ENCODE data around the gene H2AZ2.
A peak's percentile ranks its signal among the peaks of the same experiment; 100 is the strongest.

The H2AZ2 gene

DNA sequence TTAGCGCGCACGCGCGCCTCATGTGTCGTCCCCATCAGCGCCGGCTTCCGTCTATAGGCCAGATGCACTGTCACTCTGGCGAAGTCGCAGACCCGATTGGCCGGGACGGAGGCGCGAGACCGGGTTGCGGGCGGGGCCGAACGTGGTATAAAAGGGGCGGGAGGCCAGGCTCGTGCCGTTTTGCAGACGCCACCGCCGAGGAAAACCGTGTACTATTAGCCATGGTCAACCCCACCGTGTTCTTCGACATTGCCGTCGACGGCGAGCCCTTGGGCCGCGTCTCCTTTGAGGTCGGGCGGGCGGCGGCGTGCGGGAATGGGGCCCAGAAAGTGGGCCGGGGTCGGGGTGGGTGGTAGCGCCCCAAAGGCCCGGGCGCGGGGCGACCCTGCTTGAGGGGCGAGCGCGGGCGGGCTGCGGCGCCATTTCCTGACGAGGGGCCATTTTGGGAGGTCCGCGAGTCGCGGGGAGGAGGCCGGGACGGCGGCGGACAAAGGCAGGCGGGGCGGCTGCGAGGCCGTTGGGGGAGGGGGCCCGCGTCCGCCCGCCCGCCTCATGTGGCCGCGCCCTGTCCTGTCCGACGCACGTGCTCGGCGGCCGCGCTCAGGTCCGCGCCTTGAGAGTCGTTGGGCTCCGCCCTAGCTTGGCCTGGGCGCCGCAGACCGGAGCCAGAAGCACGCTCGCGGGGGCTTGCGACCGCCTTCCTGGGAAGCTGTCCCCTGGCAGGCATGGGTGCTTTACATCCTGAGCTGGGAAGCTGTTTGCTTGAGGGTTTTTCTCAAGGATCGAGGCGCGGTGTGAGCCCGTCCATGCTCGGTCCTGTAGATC, 51.2 kb downstream of the H2AZ2 start, which contains the start of gene PPIA:
PPIA (plus strand) TSS at position 178 of the 825 bp plus-strand sequence; CDS start at position 222, 44 bp downstream.
- TF ChIP-seq, protein P1, sequence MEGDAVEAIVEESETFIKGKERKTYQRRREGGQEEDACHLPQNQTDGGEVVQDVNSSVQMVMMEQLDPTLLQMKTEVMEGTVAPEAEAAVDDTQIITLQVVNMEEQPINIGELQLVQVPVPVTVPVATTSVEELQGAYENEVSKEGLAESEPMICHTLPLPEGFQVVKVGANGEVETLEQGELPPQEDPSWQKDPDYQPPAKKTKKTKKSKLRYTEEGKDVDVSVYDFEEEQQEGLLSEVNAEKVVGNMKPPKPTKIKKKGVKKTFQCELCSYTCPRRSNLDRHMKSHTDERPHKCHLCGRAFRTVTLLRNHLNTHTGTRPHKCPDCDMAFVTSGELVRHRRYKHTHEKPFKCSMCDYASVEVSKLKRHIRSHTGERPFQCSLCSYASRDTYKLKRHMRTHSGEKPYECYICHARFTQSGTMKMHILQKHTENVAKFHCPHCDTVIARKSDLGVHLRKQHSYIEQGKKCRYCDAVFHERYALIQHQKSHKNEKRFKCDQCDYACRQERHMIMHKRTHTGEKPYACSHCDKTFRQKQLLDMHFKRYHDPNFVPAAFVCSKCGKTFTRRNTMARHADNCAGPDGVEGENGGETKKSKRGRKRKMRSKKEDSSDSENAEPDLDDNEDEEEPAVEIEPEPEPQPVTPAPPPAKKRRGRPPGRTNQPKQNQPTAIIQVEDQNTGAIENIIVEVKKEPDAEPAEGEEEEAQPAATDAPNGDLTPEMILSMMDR (IDR thresholded peaks at IDR 0.05; ENCODE audit: low read depth, low read length) = no peak
- peak within 1 kb of the TSS; percentile 95 for H3K4me3 ChIP-seq (ENCODE audit: low read depth, low read length)

DNA sequence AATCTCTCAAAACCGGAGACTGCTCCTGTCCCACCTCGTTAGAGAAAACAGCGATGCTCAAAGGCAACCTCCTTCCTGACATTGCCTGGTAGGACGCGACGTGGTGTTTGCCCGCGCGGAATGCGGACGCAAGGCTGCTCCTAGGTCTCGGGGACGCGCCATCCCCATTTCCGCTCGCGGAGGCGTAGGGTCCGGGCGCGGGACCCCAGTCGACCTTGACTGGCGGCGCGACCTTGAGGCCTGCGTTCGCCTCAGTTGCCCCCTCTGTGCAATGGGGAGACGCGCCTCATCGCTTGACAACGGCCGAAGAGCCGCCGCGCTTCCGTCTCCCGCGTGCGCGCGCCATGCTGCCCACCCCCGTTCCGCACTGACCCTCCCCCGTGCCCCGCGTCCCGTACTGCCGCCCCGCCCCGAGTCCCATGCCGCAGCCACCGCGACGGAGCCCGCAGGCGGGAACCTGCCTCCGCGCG, 51.8 kb downstream of the H2AZ2 start:
- H3K4me3 ChIP-seq (ENCODE audit: low read depth, low read length) = peak overlapping the region; percentile 95
- TF ChIP-seq, protein P1 (IDR thresholded peaks at IDR 0.05; ENCODE audit: low read depth, low read length) = no peak

DNA sequence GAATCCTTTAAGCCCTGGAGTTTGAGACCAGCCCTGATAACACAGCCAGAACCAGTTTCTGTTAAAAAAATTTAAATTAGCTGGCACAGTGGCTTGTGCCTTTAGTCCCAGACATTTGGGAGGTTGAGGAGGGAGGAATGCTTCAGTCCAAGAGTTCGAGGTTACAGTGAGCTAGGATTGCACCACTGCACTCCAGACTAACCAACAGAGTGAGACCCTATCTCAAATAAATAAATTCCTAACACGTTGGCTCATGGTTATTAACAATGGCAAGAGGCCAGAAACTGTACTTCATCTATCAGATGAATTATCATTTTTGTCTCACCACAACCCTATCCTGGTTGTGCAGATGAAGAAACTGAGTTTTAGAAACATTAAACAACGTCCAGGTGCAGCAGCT, 53.6 kb downstream of the H2AZ2 start:
- TF ChIP-seq, protein P1 (IDR thresholded peaks at IDR 0.05; ENCODE audit: low read depth, low read length) = no peak

DNA sequence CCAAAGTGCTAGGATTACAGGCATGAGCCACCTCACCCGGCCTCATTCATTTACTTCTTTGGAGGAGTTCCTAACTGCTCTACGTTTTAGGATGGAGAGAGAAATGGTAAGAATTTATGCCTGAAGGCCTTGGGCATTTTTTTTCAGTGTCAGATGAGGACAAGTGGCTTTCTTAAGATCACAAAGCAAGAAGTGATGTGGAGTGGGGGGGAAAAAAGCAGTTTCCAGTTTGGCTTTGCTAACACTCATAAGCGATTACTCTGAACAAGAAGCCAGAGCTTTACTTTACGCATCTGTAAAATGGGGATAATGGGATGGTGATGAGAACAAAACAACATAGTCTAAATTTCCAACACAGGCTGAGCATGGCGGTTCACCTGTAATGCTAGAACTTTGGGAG, 54.0 kb downstream of the H2AZ2 start:
- no peak overlapping the region for H3K4me3 ChIP-seq (ENCODE audit: low read depth, low read length)
- TF ChIP-seq, protein P1 (IDR thresholded peaks at IDR 0.05; ENCODE audit: low read depth, low read length) = no peak

More for the DNA sequence above, 53.6 kb downstream of the H2AZ2 start:
- no peak overlapping the region for H3K4me3 ChIP-seq (ENCODE audit: low read depth, low read length)

DNA sequence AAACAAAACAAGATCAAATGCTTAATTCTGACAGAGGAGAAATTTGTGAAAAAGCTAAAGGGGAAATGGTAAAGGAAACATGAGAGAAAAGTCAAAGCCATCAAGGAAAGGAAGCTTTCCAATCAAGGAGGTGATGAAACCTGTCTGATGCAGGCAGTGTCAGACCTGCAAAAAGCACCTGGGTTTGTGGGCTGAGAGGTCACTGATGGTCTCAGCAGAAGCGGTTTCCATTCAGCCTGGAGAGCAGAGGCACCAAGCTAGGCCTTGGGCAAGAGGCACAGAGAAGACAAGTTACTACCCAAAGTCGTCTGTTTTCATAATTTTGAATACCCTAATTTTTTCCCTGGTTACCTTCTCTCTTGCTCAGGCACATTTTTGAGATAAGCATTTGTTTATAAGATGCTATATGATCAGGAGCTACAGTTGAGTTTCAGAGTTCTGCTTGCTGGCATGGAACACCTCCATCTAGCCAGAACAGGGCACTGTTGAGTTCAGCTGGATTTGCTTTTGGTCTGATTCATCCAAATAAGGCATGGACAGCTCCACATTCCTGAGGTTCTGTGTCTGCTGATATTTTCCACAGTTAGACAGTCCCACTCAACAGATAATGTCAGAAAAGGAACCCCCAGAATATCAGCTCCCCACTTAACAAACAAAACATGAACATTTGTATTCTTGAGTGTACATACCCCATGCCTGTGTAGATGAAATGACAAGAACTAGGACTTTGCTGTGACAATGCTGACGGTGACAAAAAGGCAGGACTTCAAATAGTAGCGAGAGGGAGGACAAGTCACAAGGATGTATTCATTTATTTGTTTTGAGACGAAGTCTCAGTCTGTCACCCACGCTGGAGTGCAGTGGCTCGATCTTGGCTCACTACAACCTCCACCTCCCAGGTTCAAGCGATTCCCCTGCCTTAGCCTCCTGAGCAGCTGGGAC, 56.3 kb downstream of the H2AZ2 start:
- TF ChIP-seq, protein P1 (IDR thresholded peaks at IDR 0.05; ENCODE audit: low read depth, low read length) = peak; percentile 11; the same call in 1 of the 2 replicates
- H3K4me3 ChIP-seq (ENCODE audit: low read depth, low read length) = no peak overlapping the region

DNA sequence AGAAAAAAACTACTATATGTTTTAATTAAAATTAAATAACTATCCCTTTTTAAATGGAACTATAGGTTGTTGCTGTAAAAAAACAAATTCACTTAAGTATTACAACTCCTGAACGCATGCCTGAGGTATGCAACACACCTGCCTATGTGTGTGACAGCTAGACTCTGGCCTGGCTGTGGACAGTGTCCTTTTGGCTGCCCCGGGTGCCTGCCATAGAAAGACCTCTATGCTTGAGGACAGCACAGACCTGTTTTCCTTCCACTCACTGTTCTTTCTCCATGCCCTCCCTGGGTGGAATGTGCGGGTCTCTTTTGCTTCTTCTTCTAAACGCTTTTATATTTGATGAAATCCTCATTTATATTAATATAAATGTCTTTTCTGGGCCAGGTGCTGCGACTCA, 57.9 kb downstream of the H2AZ2 start:
- H3K4me3 ChIP-seq (ENCODE audit: low read depth, low read length) = no peak overlapping the region
- TF ChIP-seq, protein P1 (IDR thresholded peaks at IDR 0.05; ENCODE audit: low read depth, low read length) = no peak

Data from WI38 (cell line).